ENCODE results near the gene MSTN.

GRCh38 chr2:190060019-190060418 is 2.5 kb downstream of the MSTN start:
- no peak for TF ChIP-seq CTCF (IDR thresholded peaks at IDR 0.05; ENCODE audit: low read depth, low read length)
- TF ChIP-seq MAX (IDR thresholded peaks at IDR 0.05; ENCODE audit: low read depth, low read length), result no peak
- no peak for TF ChIP-seq POLR2A (IDR thresholded peaks at IDR 0.05; ENCODE audit: extremely low read depth, insufficient read length)
- no peak for TF ChIP-seq MYC (IDR thresholded peaks at IDR 0.05; ENCODE audit: low read depth, low read length)
